ENCODE results near the gene EIPR1. TPM values are rescaled to one million over a fixed set of nuclear protein-coding genes. Genes with fewer than 3 reads are reported as not detected.

The EIPR1 gene
- total RNA-seq, 2 experiments from 2014 or later, result 38.2 to 40.5 TPM

- peak; percentile 90 for DNase-seq
- H3K36me3 Mint-ChIP-seq, result peaks cover 11% of the 10 kb centered on the region
- H3K27ac Mint-ChIP-seq, result peak overlapping the region; percentile 42
- ChIA-PET POLR2A (no interaction called here), CTCF (interaction anchor here (0.8 to 2.0 kb wide), 6 partner anchors 38 to 592 kb away, joined by 3 to 12 read pairs (median 4); no protein-coding TSS in a partner anchor)
- H3K4me3 Mint-ChIP-seq, result peak overlapping the region; percentile 37
- no peaks in the 10 kb centered on the region for H3K27me3 Mint-ChIP-seq
- intact Hi-C loops (cut with micrococcal nuclease), result loop anchor here (1.0 to 2.0 kb wide), 4 partner anchors 65 to 124 kb away; no protein-coding TSS in a partner anchor
- peaks cover 20% of the 10 kb centered on the region for H3K4me1 Mint-ChIP-seq (ENCODE audit: low read depth)
- H3K9me3 Mint-ChIP-seq, result no peaks in the 10 kb centered on the region
Observed at GRCh38 chr2:3303583-3304406, 73.8 kb downstream of the EIPR1 start.

GRCh38 chr2:3302751-3303582, 74.7 kb downstream of the EIPR1 start:
- Mint-ChIP-seq H3K4me1 (ENCODE audit: low read depth) (peaks cover 16% of the 10 kb centered on the region), H3K27ac (peak overlapping the region; percentile 42), H3K27me3 (no peaks in the 10 kb centered on the region), H3K4me3 (peak overlapping the region; percentile 37), H3K9me3 (no peaks in the 10 kb centered on the region), H3K36me3 (peaks cover 15% of the 10 kb centered on the region)
- ChIA-PET POLR2A (no interaction called here), CTCF (interaction anchor here (0.5 to 2.0 kb wide), 8 partner anchors 37 to 593 kb away, joined by 3 to 12 read pairs (median 3); no protein-coding TSS in a partner anchor)
- intact Hi-C loops (cut with micrococcal nuclease), result loop anchor here (1.0 to 2.0 kb wide), 4 partner anchors 64 to 124 kb away; no protein-coding TSS in a partner anchor
- DNase-seq, result no peak

GRCh38 chr2:3302421-3302750, 75.2 kb downstream of the EIPR1 start:
- intact Hi-C loops (cut with micrococcal nuclease), result loop anchor here (2.0 kb wide), 1 partner anchor 64 kb away; no protein-coding TSS in a partner anchor
- H3K27ac Mint-ChIP-seq, result no peak overlapping the region
- H3K4me3 Mint-ChIP-seq, result no peak overlapping the region
- peaks cover 15% of the 10 kb centered on the region for H3K36me3 Mint-ChIP-seq
- H3K4me1 Mint-ChIP-seq (ENCODE audit: low read depth), result peaks cover 16% of the 10 kb centered on the region
- ChIA-PET POLR2A (no interaction called here), CTCF (interaction anchor here (1.0 to 2.0 kb wide), 3 partner anchors 40 to 123 kb away, joined by 3 to 12 read pairs (median 3); no protein-coding TSS in a partner anchor)
- no peaks in the 10 kb centered on the region for H3K9me3 Mint-ChIP-seq
- H3K27me3 Mint-ChIP-seq, result no peaks in the 10 kb centered on the region
- no peak for DNase-seq

GRCh38 chr2:3301001-3301400, 76.6 kb downstream of the EIPR1 start:
- ChIA-PET POLR2A (no interaction called here), CTCF (no interaction called here)
- Mint-ChIP-seq H3K27me3 (no peaks in the 10 kb centered on the region), H3K9me3 (no peaks in the 10 kb centered on the region), H3K4me1 (ENCODE audit: low read depth) (peaks cover 16% of the 10 kb centered on the region), H3K36me3 (peaks cover 15% of the 10 kb centered on the region), H3K4me3 (no peak overlapping the region), H3K27ac (no peak overlapping the region)
- intact Hi-C loops (cut with micrococcal nuclease), result no loop called here
- DNase-seq, result no peak

DNA sequence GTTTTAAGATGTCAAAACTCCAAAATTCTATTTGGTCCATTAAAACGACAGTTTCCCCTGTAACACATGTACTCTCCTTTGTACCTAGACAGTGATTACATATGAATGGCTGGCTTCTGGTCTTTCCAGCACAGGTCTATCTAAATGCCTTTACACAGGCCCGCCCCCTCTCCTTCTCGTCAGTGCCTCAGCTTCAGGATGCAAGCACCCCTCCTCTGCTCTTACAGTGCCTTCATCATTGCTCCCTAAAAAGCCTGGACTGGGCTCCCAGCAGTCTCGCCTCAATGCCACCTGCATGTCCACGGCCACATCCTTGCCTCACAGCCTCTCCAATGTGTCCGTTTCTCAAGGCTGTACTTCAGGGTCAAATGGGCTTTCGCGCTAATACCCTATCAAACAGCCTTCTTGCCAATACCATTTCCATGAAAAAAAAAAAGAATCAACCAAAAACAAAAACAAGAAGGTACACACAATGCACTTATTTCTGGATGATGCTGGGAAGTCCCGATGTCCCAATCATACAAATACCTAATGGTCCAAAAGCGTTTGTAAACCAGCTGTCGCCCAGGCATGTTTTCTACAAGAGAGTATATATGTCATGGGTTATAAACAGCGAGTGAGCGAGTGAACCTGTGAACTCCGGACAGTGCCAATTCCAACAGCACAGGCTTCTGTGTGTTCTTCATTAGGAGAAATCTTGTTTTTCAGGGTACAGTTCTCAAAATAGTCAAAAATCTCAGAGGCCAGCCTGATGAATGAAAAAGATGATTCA, 77.2 kb downstream of the EIPR1 start:
- Mint-ChIP-seq H3K4me1 (ENCODE audit: low read depth) (peaks cover 16% of the 10 kb centered on the region), H3K27me3 (no peaks in the 10 kb centered on the region), H3K9me3 (no peaks in the 10 kb centered on the region), H3K4me3 (no peak overlapping the region), H3K36me3 (peaks cover 15% of the 10 kb centered on the region), H3K27ac (no peak overlapping the region)
- ChIA-PET POLR2A (no interaction called here), CTCF (no interaction called here)
- no peak for DNase-seq
- intact Hi-C loops (cut with micrococcal nuclease), result no loop called here

- Mint-ChIP-seq H3K4me3 (no peak overlapping the region), H3K27ac (no peak overlapping the region), H3K9me3 (no peaks in the 10 kb centered on the region), H3K36me3 (peaks cover 15% of the 10 kb centered on the region), H3K4me1 (ENCODE audit: low read depth) (peaks cover 16% of the 10 kb centered on the region), H3K27me3 (no peaks in the 10 kb centered on the region)
- intact Hi-C loops (cut with micrococcal nuclease), result no loop called here
- ChIA-PET CTCF (no interaction called here), POLR2A (no interaction called here)
- no peak for DNase-seq
Observed at GRCh38 chr2:3299703-3300102, 77.9 kb downstream of the EIPR1 start.

DNA sequence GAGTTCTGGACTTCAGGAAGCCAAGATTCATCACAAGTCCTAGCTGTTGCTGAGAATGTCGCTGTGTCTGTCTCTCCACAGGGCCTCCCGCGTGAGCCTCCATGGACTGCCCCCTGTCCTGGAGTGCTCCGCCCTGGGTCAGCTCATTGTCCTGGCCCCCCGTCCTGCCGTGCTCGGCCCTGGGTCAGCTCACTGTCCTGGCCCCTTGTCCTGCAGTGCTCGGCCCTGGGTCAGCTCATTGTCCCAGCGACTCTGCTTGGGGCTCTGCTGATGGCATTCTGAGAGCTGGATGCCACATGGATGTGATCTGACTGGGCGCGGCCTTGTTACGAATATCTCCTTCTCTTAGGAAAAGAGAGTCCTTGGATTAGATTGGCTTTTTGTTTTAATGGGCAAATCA, 78.5 kb downstream of the EIPR1 start:
- ChIA-PET POLR2A (no interaction called here), CTCF (no interaction called here)
- no peak overlapping the region for H3K27ac Mint-ChIP-seq
- no peak overlapping the region for H3K4me3 Mint-ChIP-seq
- DNase-seq, result no peak
- no peaks in the 10 kb centered on the region for H3K27me3 Mint-ChIP-seq
- H3K4me1 Mint-ChIP-seq (ENCODE audit: low read depth), result peaks cover 16% of the 10 kb centered on the region
- peaks cover 15% of the 10 kb centered on the region for H3K36me3 Mint-ChIP-seq
- intact Hi-C loops (cut with micrococcal nuclease), result no loop called here
- H3K9me3 Mint-ChIP-seq, result no peaks in the 10 kb centered on the region

DNA sequence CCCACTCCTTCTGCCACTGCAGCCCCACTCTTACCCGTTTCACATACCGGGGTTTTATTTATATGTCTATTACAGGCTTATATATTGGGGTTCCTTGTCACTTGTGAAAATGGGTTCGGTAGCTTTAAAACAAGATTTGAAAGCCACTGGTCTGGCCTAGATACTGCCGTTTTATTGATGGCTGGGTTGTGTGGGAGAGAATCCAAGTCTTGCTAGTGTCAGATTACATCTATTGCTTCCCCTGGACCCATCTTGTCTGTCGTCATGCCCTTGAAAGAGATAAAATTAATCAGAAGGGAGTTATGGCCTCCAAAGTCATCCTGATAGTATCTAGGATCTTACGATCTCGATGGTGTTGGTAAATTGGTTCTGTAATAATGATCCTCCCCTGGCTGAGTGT, 79.4 kb downstream of the EIPR1 start:
- Mint-ChIP-seq H3K4me3 (no peak overlapping the region), H3K9me3 (no peaks in the 10 kb centered on the region), H3K4me1 (ENCODE audit: low read depth) (peaks cover 8% of the 10 kb centered on the region), H3K27me3 (no peaks in the 10 kb centered on the region), H3K27ac (no peak overlapping the region), H3K36me3 (peaks cover 15% of the 10 kb centered on the region)
- intact Hi-C loops (cut with micrococcal nuclease), result no loop called here
- no peak for DNase-seq
- POLR2A ChIA-PET, result no interaction called here
- CTCF ChIA-PET, result no interaction called here

DNA sequence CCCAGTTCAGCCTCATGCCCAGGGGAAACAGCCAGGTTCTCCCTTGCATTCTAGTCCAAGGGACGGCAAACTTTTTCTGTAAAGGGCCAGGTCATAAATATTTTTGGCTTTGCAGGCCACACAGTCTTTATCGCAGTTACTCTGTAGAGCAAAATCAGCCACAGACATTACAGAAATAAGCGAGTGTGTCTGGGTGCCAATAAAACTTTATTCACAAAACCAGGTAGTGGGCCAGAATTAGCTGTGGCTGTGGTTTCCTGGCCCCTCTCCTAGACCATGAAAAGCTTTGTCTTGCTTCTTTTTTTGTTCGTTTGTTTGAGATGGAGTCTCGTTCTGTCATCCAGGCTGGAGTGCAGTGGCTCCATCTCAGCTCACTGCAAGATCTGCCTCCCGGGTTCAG, 80.1 kb downstream of the EIPR1 start:
- Mint-ChIP-seq H3K36me3 (peaks cover 12% of the 10 kb centered on the region), H3K27me3 (no peaks in the 10 kb centered on the region)
- POLR2A ChIA-PET, result no interaction called here

GRCh38 chr2:3296182-3296972, 81.2 kb downstream of the EIPR1 start:
- POLR2A ChIA-PET, result no interaction called here
- Mint-ChIP-seq H3K9me3 (no peaks in the 10 kb centered on the region), H3K4me1 (ENCODE audit: low read depth) (no peaks in the 10 kb centered on the region), H3K4me3 (no peak overlapping the region), H3K36me3 (peaks cover 10% of the 10 kb centered on the region), H3K27ac (no peak overlapping the region), H3K27me3 (no peaks in the 10 kb centered on the region)
- no peak for DNase-seq
- intact Hi-C loops (cut with micrococcal nuclease), result no loop called here
- CTCF ChIA-PET, result no interaction called here

More for the DNA sequence above, 80.1 kb downstream of the EIPR1 start:
- no peak overlapping the region for H3K4me3 Mint-ChIP-seq
- no peaks in the 10 kb centered on the region for H3K9me3 Mint-ChIP-seq
- H3K4me1 Mint-ChIP-seq (ENCODE audit: low read depth), result peaks cover 2% of the 10 kb centered on the region
- intact Hi-C loops (cut with micrococcal nuclease), result no loop called here
- CTCF ChIA-PET, result no interaction called here
- DNase-seq, result no peak
- H3K27ac Mint-ChIP-seq, result no peak overlapping the region

DNA sequence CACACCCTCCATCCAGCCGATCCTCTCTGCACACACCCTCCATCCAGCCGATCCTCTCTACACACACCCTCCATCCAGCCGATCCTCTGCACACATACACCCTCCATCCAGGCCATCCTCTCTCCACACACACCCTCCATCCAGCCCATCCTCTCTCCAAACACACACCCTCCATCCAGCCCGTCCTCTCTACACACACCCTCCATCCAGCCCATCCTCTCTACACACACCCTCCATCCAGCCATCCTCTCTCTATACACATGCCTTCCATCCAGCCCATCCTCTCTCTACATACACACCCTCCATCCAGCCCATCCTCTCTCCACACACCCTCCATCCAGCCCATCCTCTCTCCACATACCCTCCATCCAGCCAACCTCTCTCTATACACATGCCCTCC, 83.1 kb downstream of the EIPR1 start:
- H3K4me3 Mint-ChIP-seq, result no peak overlapping the region

More for the DNA sequence above, 83.1 kb downstream of the EIPR1 start:
- Mint-ChIP-seq H3K4me1 (ENCODE audit: low read depth) (no peaks in the 10 kb centered on the region), H3K9me3 (no peaks in the 10 kb centered on the region), H3K27me3 (no peaks in the 10 kb centered on the region), H3K36me3 (peaks cover 6% of the 10 kb centered on the region), H3K27ac (no peak overlapping the region)
- ChIA-PET POLR2A (no interaction called here), CTCF (interaction anchor here (0.9 kb wide), 1 partner anchor 97 kb away, joined by 3 read pairs; no protein-coding TSS in a partner anchor)
- no peak for DNase-seq
- intact Hi-C loops (cut with micrococcal nuclease), result no loop called here

All from activated CD4-positive, alpha-beta memory T cell treated with anti-CD3 and anti-CD28 coated beads for 36 hours (primary cell).